ENCODE results near the gene UBASH3A.

Gene UBASH3A

DNA sequence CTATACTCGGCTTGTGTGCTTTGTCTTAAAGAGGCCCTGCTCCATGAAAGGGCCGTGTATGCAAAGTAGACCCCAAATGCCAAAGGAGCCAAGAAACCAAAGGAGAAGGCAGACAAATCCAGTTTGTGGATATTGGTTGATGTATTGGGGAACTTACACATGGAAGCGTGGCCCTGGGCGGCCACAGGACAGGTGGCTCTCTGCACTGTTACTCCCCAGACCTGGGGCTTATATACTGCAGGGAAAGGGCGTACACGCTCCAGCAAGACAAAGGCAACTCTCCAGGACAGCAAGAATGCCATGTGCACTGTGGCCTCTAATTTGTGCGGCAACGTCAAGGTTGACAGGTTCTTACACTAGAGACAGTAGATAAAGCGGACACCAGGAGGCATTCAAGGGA lies 67.5 kb downstream of the UBASH3A start:
- DNase-seq (ENCODE audit: low read depth) = no peak
- TF ChIP-seq, protein P1, sequence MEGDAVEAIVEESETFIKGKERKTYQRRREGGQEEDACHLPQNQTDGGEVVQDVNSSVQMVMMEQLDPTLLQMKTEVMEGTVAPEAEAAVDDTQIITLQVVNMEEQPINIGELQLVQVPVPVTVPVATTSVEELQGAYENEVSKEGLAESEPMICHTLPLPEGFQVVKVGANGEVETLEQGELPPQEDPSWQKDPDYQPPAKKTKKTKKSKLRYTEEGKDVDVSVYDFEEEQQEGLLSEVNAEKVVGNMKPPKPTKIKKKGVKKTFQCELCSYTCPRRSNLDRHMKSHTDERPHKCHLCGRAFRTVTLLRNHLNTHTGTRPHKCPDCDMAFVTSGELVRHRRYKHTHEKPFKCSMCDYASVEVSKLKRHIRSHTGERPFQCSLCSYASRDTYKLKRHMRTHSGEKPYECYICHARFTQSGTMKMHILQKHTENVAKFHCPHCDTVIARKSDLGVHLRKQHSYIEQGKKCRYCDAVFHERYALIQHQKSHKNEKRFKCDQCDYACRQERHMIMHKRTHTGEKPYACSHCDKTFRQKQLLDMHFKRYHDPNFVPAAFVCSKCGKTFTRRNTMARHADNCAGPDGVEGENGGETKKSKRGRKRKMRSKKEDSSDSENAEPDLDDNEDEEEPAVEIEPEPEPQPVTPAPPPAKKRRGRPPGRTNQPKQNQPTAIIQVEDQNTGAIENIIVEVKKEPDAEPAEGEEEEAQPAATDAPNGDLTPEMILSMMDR (conservative IDR thresholded peaks at IDR 0.05; ENCODE audit: low read depth, low read length) = no peak
- no peak overlapping the region for H3K4me3 ChIP-seq (ENCODE audit: low read depth, low read length)

GRCh38 chr21:42471716-42472330 lies 68.1 kb downstream of the UBASH3A start:
- H3K4me3 ChIP-seq (ENCODE audit: low read depth, low read length) = no peak overlapping the region
- TF ChIP-seq, protein P1 (conservative IDR thresholded peaks at IDR 0.05; ENCODE audit: low read depth, low read length) = no peak
- no peak for DNase-seq (ENCODE audit: low read depth)

- no peak for DNase-seq (ENCODE audit: low read depth)
- no peak overlapping the region for H3K4me3 ChIP-seq (ENCODE audit: low read depth, low read length)
- TF ChIP-seq, protein P1 (conservative IDR thresholded peaks at IDR 0.05; ENCODE audit: low read depth, low read length) = no peak
Observed at GRCh38 chr21:42472521-42472920, 68.8 kb downstream of the UBASH3A start.

- TF ChIP-seq, protein P1 (conservative IDR thresholded peaks at IDR 0.05; ENCODE audit: low read depth, low read length) = no peak
- no peak overlapping the region for H3K4me3 ChIP-seq (ENCODE audit: low read depth, low read length)
- DNase-seq (ENCODE audit: low read depth) = no peak
Observed at GRCh38 chr21:42473498-42474042, 69.9 kb downstream of the UBASH3A start.

DNA sequence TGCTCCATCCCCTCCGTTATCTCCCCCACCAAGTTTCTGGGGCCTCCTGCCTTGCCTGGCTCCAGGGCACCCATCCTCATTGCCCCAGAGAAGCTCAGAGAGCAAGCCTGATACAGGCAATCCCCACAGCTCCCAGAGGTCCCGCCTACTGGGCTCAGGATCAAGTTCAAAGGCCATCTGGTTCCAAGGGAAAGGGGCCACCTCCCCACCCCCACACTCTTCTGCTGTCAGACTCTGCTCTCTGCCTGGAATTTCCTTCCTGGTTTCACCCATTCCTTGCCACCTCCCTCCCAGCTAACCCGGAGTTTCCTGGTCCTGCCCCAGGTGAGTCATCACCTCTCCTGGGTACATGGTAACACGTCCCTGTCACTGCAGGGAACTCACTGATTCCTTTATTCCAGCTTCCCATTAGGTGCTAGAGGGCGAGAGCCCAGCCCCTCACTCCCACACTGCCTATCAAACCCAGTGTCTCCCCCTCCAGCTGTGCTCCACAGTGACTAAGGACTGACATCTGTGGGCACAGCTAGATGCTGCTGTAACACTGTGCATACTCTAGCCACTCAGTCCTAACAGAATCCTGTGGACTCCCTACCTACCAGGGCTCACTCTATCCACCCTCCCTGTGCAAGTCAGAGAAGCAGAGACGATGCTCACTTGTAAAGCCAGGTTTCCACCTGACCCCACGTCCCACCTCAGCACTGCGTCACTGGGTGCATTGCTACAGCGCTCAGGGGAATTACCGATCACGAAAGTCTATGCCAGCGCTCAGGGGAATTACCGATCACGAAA lies 70.5 kb downstream of the UBASH3A start:
- DNase-seq (ENCODE audit: low read depth) = peak; percentile 15
- TF ChIP-seq, protein P1 (conservative IDR thresholded peaks at IDR 0.05; ENCODE audit: low read depth, low read length) = no peak
- H3K4me3 ChIP-seq (ENCODE audit: low read depth, low read length) = no peak overlapping the region

DNA sequence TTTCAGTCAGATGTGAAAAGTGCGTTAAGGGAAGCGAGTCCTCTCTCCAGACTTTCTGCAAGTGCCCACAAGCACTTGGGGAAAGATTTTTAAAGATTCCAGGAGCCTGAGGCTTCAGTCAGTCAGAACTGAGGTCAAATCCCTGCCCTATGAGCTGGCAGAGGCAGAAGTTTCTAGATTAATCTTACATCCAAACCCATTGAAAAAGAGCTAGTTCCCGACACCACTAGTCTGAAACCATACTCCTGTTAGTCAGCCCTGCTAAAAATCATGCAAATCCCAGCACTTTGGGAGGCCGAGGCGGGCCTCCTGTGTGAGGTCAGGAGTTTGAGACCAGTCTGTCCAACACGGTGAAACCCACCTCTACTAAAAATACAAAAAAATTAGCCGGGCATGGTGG lies 71.3 kb downstream of the UBASH3A start:
- no peak overlapping the region for H3K4me3 ChIP-seq (ENCODE audit: low read depth, low read length)
- TF ChIP-seq, protein P1 (conservative IDR thresholded peaks at IDR 0.05; ENCODE audit: low read depth, low read length) = no peak
- DNase-seq (ENCODE audit: low read depth) = no peak

Measured in choroid plexus epithelial cell (primary cell).